Right ventricle myocardium inferior (tissue), 1 donor: Measurements from ENCODE around the gene METRNL. TPM values are rescaled to one million over a fixed set of nuclear protein-coding genes. Genes with fewer than 3 reads are reported as not detected.
"Not testable (repeated sequence)": the region's sequence is repeated elsewhere in the genome, so short reads cannot be mapped to it uniquely, and the experiment has no call there.

Experiments
- ATAC-seq: fragments of 200-7000 bp; cut with Tn5 transposase; one replicate; pipeline ENCODE4 v1.9.1; 2020; ENCODE audit warnings: mild to moderate bottlenecking, moderate library complexity
- DNase-seq: peaks from one replicate; pipeline ENCODE4 v3.0.0; 2021; ENCODE audit errors: missing footprints
- intact Hi-C: fragments of 100-400 bp; cut with DNase I; formaldehyde crosslinking; loops from one replicate; pipeline ENCODE4 v1.11.0; 2022
- total RNA-seq: library from RNA; stranded (reverse); fragmentation: NEBNext Ultra II Directional; extraction: Animal tissue kit (Norgen Biotek cat#: 25700); gene quantifications from one replicate; pipeline ENCODE4 v1.2.1, GENCODE V29; 2021
- donor health status: DM: no; HTN: yes; CAD: no; lungs with severe emphysema.

The METRNL gene
- total RNA-seq, 1 donor from 2014 or later: 70.1 TPM

DNA sequence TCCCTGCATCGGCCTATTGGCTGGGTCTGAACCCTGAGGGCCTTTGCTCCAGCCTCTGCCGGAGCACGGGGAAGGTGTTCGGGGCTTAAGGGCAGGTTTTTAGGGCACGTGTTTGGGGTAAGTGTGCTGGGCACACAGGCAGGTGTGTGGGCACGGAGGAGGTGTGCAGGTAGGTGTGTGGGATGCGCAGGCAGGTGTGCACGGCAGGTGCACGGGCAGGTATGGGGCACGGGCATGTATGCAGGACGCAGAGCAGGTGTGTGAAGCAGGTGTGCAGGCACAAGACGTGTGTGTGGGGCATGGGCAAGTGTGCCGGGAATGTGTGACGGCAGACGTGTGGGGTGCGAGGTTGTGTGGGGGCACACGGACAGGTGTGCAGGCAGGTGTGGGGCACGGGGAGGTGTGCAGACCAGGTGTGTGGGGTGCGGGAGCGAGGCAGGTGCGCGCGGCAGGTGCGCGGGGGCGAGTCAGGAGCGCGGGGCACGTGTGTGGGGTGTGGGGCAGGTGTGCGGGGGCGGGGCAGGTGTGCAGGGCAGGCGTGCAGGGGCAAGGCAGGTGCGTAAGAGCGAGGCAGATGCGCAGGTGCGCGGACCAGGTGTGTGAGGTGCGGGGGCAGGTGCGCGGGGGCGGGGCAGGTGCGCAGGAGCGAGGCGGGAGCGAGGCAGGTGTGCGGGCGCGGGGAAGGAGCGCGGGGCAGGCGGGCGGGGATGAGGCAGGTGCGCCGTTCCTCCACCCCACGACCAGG lies 28.6 kb upstream of the METRNL start:
- intact Hi-C loops: loop anchor here (2.0 kb wide), 1 partner anchor 30 kb away; no protein-coding TSS in a partner anchor
- ATAC-seq: no peak
- peak; percentile 72 for DNase-seq

DNA sequence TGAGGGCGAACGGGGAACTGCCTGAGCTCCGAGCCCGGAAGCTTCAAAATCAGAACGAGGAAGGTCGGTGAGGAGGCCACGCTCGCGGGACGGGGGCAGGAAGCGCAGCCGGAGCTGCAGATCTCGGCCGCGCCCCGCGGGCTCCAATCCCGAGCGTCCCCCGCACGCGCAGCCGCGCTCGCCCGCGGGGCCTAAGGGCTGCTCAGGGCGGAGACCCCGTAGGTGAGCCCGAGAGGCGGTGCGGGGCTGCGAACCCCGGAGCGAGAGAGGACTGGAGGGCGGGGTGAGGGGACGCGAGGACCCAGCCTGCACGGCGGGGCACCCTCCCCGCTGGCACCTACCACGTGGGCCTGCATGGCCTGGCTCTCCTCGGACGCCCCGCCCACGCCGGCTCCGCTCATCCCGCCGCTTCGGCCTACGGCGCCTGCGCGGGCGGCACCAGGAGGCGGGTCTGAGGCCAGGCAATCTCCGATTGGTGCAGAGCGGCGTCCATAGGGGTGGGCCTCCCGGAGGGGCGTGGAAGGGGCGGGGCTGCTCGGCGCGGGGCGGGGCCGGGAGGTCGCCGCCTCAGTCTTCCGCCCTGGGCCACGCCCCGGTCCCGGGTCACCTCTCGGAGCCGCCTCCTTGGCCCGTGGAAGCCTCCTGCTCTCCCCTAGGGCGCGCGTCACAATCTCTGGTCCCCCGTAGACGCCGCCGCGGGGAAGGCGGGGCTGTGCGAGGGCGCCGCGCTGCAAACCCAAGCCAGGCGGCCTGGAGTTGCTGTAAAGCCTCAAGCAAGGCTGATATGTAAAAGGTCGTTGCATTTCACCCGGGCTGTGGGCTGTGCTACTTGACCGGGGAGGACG lies 27.8 kb upstream of the METRNL start:
- intact Hi-C loops: loop anchor here (2.0 kb wide), 1 partner anchor 29 kb away; no protein-coding TSS in a partner anchor
- ATAC-seq (peak; percentile 98), DNase-seq (peak; percentile 98)

GRCh38 chr17:83052241-83052564 lies 27.2 kb upstream of the METRNL start:
- no peak for ATAC-seq

DNA sequence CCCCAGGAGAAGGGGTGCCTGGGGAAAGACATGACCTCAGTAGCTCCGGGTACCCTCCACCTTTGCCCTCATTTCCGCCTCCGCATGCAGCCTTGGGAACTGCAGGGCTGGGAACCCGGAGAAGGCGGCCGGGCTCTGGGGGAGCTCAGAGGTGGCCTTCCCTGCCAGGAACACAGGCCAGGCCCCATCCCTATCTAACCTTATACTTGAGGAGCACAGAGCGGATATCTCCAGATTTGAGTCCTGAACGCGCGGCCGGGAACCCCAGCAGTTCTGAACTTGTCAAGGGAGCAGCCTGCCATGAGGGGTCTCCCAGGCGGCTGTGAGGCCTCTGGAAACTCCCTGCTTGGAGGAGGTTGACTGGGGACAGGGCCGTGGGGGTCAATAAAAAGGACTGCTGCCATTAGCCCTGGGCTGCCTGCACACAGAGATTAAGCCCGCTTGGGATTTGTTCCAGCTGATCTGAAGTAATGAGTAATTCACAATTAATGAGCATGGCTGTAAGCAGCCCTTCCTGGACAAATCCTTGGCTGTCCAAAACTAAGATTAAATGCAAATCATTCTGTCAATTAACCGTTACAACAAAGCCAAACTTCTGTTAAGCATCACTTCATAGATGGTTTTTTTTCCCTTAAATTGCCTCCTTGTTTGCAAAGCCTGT lies 26.3 kb upstream of the METRNL start:
- no peak for ATAC-seq
- intact Hi-C loops: no loop called here
- peak; percentile 45 for DNase-seq

More at GRCh38 chr17:83052241-83052564, 27.2 kb upstream of the METRNL start:
- DNase-seq: no peak
- intact Hi-C loops: no loop called here

- peak; percentile 84 for DNase-seq
- ATAC-seq: no peak
- intact Hi-C loops: no loop called here
Measured at GRCh38 chr17:83053739-83054451, 25.5 kb upstream of the METRNL start.

DNA sequence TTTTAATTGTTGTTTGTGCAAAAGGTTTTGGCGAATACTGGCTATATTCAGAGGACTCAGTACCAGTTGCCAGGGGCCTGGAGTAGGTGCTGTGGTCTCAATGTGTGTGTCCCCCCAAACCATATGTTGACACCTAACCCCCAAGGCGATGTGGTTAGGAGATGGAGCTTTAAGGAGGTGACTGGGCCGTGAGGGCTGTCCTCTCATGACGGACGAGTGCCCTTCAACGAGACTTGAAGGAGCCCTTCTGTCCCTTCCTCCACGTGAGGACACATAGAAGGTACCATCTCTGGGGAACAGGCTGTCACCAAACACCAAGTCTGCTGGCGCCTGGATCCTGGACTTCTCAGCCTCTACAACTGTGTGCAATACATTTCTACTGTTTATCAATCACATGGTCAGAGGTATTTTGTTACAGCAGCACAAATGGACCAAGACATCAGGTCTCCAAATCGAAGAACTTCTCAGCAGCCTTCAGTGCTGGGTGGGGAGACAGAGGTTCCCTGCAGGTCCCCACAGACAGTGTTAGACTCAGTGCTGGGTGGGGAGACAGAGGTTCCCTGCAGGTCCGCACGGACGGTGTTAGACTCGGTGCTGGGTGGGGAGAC lies 24.8 kb upstream of the METRNL start:
- DNase-seq (peak; percentile 33), ATAC-seq (no peak)
- intact Hi-C loops: no loop called here

- intact Hi-C loops, ATAC-seq: not testable (repeated sequence)
- DNase-seq: peak; percentile 51
Measured at GRCh38 chr17:83055176-83055575, 24.2 kb upstream of the METRNL start.

GRCh38 chr17:83055911-83056582 lies 23.4 kb upstream of the METRNL start:
- DNase-seq (no peak), ATAC-seq (no peak)
- intact Hi-C loops: no loop called here

GRCh38 chr17:83056583-83057396 lies 22.6 kb upstream of the METRNL start:
- intact Hi-C loops: no loop called here
- ATAC-seq: no peak
- peak; percentile 37 for DNase-seq

DNA sequence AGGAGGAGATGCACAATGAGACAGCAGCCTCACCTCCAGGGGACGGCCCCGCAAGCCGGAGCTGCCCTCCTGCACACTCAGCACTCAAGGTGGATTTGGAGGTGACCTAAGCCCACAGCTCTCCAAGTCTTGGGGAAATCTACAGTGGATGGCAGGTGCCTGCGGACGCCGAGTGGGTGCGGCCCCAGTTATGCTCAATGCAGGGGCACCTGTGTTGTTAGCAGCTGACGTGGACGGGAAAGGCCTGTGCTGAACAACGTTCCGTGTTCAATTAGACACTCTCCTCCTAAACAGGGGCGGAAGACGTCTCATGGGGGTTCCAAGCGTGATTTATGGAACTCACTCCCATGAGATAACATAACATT lies 22.0 kb upstream of the METRNL start:
- no peak for ATAC-seq
- DNase-seq: no peak

DNA sequence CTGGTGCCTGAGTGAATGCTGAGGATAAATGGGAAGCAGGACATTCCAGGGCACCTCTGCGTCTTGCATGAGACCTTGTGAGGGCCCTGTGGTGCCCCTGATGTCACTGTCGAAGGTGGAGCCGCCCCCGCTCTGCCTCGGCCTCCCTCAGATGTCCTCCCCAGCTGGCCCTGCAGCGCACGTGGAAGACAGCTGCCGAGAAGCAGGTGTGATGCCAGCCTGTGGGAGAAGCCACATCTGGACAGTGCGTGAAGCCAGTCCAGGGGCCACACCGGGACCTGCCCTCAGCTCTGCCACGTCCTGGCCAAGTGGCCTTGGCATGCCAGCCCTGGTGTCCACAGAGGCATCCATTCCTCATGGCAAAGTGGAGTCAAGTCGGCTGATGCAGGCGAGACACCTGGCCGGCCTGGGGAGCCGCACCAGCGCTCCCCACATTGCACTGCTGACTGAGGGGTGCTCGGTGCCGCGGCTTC lies 21.6 kb upstream of the METRNL start:
- DNase-seq: peak; percentile 48
- intact Hi-C loops: no loop called here
- peak; percentile 2 for ATAC-seq

More for the DNA sequence above, 22.0 kb upstream of the METRNL start:
- intact Hi-C loops: no loop called here

DNA sequence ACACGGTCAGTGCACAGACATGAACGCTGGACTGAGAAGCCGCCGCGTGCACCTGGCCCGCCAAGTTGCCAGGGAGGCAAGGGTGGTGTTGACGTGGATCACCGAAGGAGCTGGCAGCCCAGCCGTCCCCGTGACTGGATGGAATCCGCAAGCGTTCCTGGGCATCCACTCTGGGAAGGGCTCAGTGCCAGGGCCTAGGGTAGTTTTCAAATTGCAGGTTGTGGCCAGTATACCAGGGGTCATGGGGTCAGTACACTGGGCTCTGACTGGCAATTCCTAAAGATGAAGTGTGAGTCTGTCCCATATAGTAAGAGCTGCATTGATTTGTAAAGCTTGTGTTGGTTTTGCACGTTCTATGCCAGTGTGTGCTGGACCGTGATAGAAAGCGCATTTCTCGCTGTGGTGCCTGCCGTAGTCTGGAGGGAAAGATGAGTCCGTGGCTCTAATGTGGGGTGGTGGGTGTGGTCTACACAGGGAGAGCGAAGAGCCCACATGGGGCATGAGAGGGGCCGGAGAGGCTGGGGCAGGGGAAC lies 21.1 kb upstream of the METRNL start:
- intact Hi-C loops: no loop called here
- ATAC-seq (peak; percentile 71), DNase-seq (peak; percentile 85)

DNA sequence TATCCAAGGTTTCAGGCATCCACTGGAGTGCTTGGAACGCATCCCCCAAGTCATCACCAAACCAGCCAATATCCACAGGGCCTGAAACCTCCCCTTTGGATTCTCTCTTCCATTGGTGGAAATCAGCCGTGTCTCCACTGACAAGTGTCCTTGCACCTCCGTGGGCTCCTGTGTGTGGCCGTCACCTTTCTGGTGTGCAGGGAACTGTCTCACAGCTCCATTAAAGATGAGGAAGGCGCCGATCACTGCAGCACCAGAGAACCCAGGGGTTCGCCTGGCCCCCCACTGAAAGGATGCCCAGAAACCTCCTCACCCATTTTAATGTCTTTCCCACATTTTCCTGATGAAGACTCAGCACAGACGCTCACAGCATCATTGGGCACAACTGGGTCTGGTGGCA lies 17.8 kb upstream of the METRNL start:
- ATAC-seq: no peak
- intact Hi-C loops: no loop called here
- no peak for DNase-seq

GRCh38 chr17:83062011-83062817 lies 17.2 kb upstream of the METRNL start:
- no peak for ATAC-seq
- peak; percentile 40 for DNase-seq
- intact Hi-C loops: no loop called here

GRCh38 chr17:83062818-83063671 lies 16.4 kb upstream of the METRNL start:
- intact Hi-C loops: no loop called here
- peak; percentile 46 for DNase-seq
- no peak for ATAC-seq
